ENCODE measurements around the gene FTSJ3. TPM values are rescaled to one million over a fixed set of nuclear protein-coding genes. Genes with fewer than 3 reads are reported as not detected.
A peak's percentile ranks its signal among the peaks of the same experiment; 100 is the strongest.
"Not testable (repeated sequence)": the region's sequence is repeated elsewhere in the genome, so short reads cannot be mapped to it uniquely, and the experiment has no call there.

The FTSJ3 gene, protein sequence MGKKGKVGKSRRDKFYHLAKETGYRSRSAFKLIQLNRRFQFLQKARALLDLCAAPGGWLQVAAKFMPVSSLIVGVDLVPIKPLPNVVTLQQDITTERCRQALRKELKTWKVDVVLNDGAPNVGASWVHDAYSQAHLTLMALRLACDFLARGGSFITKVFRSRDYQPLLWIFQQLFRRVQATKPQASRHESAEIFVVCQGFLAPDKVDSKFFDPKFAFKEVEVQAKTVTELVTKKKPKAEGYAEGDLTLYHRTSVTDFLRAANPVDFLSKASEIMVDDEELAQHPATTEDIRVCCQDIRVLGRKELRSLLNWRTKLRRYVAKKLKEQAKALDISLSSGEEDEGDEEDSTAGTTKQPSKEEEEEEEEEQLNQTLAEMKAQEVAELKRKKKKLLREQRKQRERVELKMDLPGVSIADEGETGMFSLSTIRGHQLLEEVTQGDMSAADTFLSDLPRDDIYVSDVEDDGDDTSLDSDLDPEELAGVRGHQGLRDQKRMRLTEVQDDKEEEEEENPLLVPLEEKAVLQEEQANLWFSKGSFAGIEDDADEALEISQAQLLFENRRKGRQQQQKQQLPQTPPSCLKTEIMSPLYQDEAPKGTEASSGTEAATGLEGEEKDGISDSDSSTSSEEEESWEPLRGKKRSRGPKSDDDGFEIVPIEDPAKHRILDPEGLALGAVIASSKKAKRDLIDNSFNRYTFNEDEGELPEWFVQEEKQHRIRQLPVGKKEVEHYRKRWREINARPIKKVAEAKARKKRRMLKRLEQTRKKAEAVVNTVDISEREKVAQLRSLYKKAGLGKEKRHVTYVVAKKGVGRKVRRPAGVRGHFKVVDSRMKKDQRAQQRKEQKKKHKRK
- total RNA-seq (2022) (75.9 and 76.3 TPM in 2 replicates), Bru-seq, nascent RNA (percentile 89 among the genes with signal in this experiment), BruChase-seq, experiment 1, labeled RNA remaining after a 2-hour chase (percentile 93 among the genes with signal in this experiment), BruChase-seq, experiment 2, labeled RNA remaining after a 6-hour chase (percentile 97 among the genes with signal in this experiment)
- long read RNA-seq, transcript FTSJ3-201 (21 exons, 3,559 nt): major isoform, 57 of 123 reads
- long read RNA-seq, partial matches to known transcripts: 52 of 123 reads
- long read RNA-seq, other reads (novel, unspliced or antisense): 14 of 123 reads

GRCh38 chr17:63827002-63827800 is at the start of gene FTSJ3, which contains the start of gene PSMC5:
Gene FTSJ3, minus strand, starts transcription at chr17:63827663. Its CDS starts 761 bp downstream, at chr17:63826902.
Gene PSMC5, plus strand, starts transcription at chr17:63827431. Its CDS starts 60 bp downstream, at chr17:63827491.
- peaks cover 10% of the 10 kb centered on the region for H3K36me3 ChIP-seq (ENCODE audit: control insufficient read depth, insufficient read depth, low read length)
- TF ChIP-seq CTCF (IDR thresholded peaks at IDR 0.05; ENCODE audit: insufficient read depth in 1 of 2, low read depth in 1 of 2, low read length in 1 of 2, severe bottlenecking in 1 of 2, unreplicated experiment in 1 of 2): peak; percentile 63 to 80

GRCh38 chr17:63874693-63875092 is 47.2 kb upstream of the FTSJ3 start:
- CTCF ChIA-PET; BruUV-seq (replicated peaks); H3K4me1 ChIP-seq; H3K27ac Mint-ChIP-seq (ENCODE audit: unreplicated experiment); intact Hi-C loops (cut with micrococcal nuclease; ENCODE audit: unreplicated experiment); H3K4me1 Mint-ChIP-seq (ENCODE audit: low read depth, unreplicated experiment); H3K27me3 Mint-ChIP-seq (ENCODE audit: insufficient read depth, unreplicated experiment); H3K4me3 ChIP-seq (ENCODE audit: low read depth, low read length); H3K27me3 ChIP-seq (replicated peaks; ENCODE audit: control insufficient read depth, insufficient read depth, low read length); H3K9me3 Mint-ChIP-seq (ENCODE audit: unreplicated experiment); DNase-seq; H3K4me3 Mint-ChIP-seq (ENCODE audit: unreplicated experiment); H3K36me3 ChIP-seq (ENCODE audit: control insufficient read depth, insufficient read depth, low read length); H3K36me3 Mint-ChIP-seq (ENCODE audit: insufficient read depth, unreplicated experiment); H3K9me3 ChIP-seq: not testable (repeated sequence)
- POLR2A ChIA-PET: interaction anchor here (0.6 kb wide), 1 partner anchor 11 kb away, joined by 3 read pairs; no protein-coding TSS in a partner anchor

More at GRCh38 chr17:63827002-63827800, at the start of gene FTSJ3, which contains the start of gene PSMC5:
- H3K4me1 ChIP-seq: peaks cover 16% of the 10 kb centered on the region; the same call in 1 of the 2 replicates
- DNase-seq: peak; percentile 96
- Mint-ChIP-seq H3K9me3 (ENCODE audit: unreplicated experiment) (no peaks in the 10 kb centered on the region), H3K4me1 (ENCODE audit: low read depth, unreplicated experiment) (peaks cover 17% of the 10 kb centered on the region), H3K27ac (ENCODE audit: unreplicated experiment) (peak within 1 kb of the TSS; percentile 99), H3K27me3 (ENCODE audit: insufficient read depth, unreplicated experiment) (no peaks in the 10 kb centered on the region), H3K36me3 (ENCODE audit: insufficient read depth, unreplicated experiment) (peaks cover 97% of the 10 kb centered on the region), H3K4me3 (ENCODE audit: unreplicated experiment) (peak within 1 kb of the TSS; percentile 84)
- CTCF ChIA-PET: interaction anchor here (1.2 to 1.4 kb wide), 3 partner anchors 14 to 47 kb away, joined by 3 to 6 read pairs (median 4); no protein-coding TSS in a partner anchor
- POLR2A ChIA-PET: interaction anchor here (0.6 to 1.6 kb wide), 6 partner anchors 16 to 205 kb away, joined by 3 to 17 read pairs (median 4); partner anchors contain the start of genes CCDC47, DDX42 and MAP3K3
- peak within 1 kb of the TSS; percentile 83 for H3K4me3 ChIP-seq (ENCODE audit: low read depth, low read length)
- no peaks in the 10 kb centered on the region for H3K27me3 ChIP-seq (replicated peaks; ENCODE audit: control insufficient read depth, insufficient read depth, low read length)
- H3K9me3 ChIP-seq: no peaks in the 10 kb centered on the region
- intact Hi-C loops (cut with micrococcal nuclease; ENCODE audit: unreplicated experiment): loop anchor here (1.0 to 10.0 kb wide), 3 partner anchors 15 to 132 kb away; partner anchors contain the start of genes CCDC47, DDX42 and SMARCD2
- BruUV-seq (replicated peaks): no TSS peak

DNA sequence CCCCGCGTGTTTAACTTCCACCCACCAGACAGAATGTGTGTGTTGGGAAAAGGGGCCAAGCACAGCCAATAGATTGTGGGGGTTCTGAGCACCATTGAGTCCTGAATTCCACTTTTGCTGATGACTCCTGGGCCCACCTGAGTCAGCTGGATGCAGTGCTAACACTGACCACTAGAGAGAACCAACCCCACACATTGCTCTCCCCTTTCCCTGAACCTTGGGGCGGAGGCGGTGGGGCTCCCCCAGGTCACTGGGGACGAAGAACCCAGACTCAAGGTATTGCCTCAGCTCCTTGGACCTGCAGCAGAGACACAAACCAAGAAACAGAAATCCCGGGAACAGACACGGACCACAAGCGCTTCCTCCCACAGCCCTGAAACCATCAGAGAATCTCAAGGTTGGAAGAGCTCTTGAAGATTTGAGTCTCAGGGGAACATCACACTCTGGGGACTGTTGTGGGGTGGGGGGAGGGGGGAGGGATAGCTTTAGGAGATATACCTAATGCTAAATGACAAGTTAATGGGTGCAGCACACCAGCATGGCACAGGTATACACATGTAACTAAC is 46.7 kb upstream of the FTSJ3 start:
- H3K36me3 ChIP-seq (ENCODE audit: control insufficient read depth, insufficient read depth, low read length); intact Hi-C loops (cut with micrococcal nuclease; ENCODE audit: unreplicated experiment); H3K27me3 Mint-ChIP-seq (ENCODE audit: insufficient read depth, unreplicated experiment); DNase-seq; H3K9me3 Mint-ChIP-seq (ENCODE audit: unreplicated experiment); H3K27me3 ChIP-seq (replicated peaks; ENCODE audit: control insufficient read depth, insufficient read depth, low read length); H3K9me3 ChIP-seq; H3K4me3 ChIP-seq (ENCODE audit: low read depth, low read length); BruUV-seq (replicated peaks); CTCF ChIA-PET; H3K27ac Mint-ChIP-seq (ENCODE audit: unreplicated experiment); H3K4me3 Mint-ChIP-seq (ENCODE audit: unreplicated experiment); POLR2A ChIA-PET; H3K4me1 ChIP-seq; H3K36me3 Mint-ChIP-seq (ENCODE audit: insufficient read depth, unreplicated experiment); H3K4me1 Mint-ChIP-seq (ENCODE audit: low read depth, unreplicated experiment): not testable (repeated sequence)

DNA sequence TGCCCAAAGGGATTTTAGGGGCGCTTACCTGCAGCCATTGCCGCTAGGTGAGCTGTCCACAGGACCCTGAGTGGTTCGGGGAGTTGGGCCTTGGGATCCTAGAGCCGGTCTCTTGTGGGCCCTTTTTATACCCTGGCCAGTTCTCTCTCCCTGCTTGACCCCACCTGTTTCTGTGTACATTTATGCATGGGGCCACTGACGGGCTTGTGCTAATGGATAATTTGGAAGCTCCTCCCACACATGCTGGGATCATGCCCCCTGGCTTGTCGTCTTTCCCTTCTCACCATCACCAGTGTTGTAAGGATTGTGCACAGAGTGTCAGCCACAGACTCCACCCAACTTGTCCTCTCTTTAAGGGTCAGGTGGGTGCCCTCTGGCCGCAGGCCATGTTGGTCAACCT is 46.1 kb upstream of the FTSJ3 start, which contains the start of gene CSH2:
CSH2 (minus strand) TSS at position 101 of the 400 bp plus-strand sequence; CDS start at position 38, 63 bp downstream.
- H3K4me3 ChIP-seq (ENCODE audit: low read depth, low read length); H3K4me1 ChIP-seq; H3K27me3 Mint-ChIP-seq (ENCODE audit: insufficient read depth, unreplicated experiment); DNase-seq; H3K36me3 Mint-ChIP-seq (ENCODE audit: insufficient read depth, unreplicated experiment); H3K4me3 Mint-ChIP-seq (ENCODE audit: unreplicated experiment); H3K9me3 Mint-ChIP-seq (ENCODE audit: unreplicated experiment); H3K27ac Mint-ChIP-seq (ENCODE audit: unreplicated experiment); CTCF ChIA-PET; H3K9me3 ChIP-seq; H3K4me1 Mint-ChIP-seq (ENCODE audit: low read depth, unreplicated experiment); H3K36me3 ChIP-seq (ENCODE audit: control insufficient read depth, insufficient read depth, low read length); intact Hi-C loops (cut with micrococcal nuclease; ENCODE audit: unreplicated experiment); BruUV-seq (replicated peaks); POLR2A ChIA-PET; H3K27me3 ChIP-seq (replicated peaks; ENCODE audit: control insufficient read depth, insufficient read depth, low read length): not testable (repeated sequence)

Measured in Caco-2 (cell line).